ENCODE data around the gene LUZP2. TPM values are rescaled to one million over a fixed set of nuclear protein-coding genes. Genes with fewer than 3 reads are reported as not detected.
A peak's percentile ranks its signal among the peaks of the same experiment; 100 is the strongest.

LUZP2 gene
- total RNA-seq, 1 experiment from 2014 or later, result 0.11 TPM

DNA sequence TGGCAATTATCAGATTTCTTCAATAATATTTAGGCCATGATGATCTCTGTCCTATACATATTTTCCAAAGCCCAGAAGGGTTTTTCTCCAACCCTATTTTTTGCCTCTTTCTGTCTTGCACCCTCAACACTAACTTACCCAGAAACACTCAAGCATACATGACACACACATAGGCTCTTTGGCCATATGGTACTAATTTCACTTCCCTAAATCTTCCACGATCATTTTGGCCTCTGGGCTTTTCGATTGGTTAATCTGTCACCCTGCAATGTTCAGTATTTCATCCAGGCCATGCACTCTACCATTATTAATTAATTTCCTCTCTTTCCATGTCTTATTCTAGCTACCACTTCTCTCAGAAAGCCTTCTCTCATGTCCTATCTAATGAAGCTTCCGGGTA lies 59.8 kb downstream of the LUZP2 start:
- H3K9me3 ChIP-seq (ENCODE audit: low read length), result no peaks in the 10 kb centered on the region
- no peak overlapping the region for H3K9ac ChIP-seq (ENCODE audit: low read length)
- H3K27me3 ChIP-seq (ENCODE audit: low read length), result no peaks in the 10 kb centered on the region
- BruUV-seq (replicated peaks), result no TSS peak
- H3K27ac ChIP-seq (ENCODE audit: low read length), result no peak overlapping the region
- no peak overlapping the region for H3K4me3 ChIP-seq (ENCODE audit: low read length)
- no peaks in the 10 kb centered on the region for H3K36me3 ChIP-seq (ENCODE audit: low read depth, low read length)
- H4K20me1 ChIP-seq (ENCODE audit: low read length), result no peaks in the 10 kb centered on the region
- CTCF ChIA-PET, result no interaction called here
- H3K79me2 ChIP-seq (ENCODE audit: low read length), result no peaks in the 10 kb centered on the region
- ATAC-seq (no peak), DNase-seq (no peak)
- H3K9me2 ChIP-seq (replicated peaks; ENCODE audit: low read length), result no peaks in the 10 kb centered on the region
- no peaks in the 10 kb centered on the region for H3F3A ChIP-seq (ENCODE audit: low read length, unreplicated experiment)
- intact Hi-C loops (cut with micrococcal nuclease), result no loop called here
- H3K4me2 ChIP-seq (ENCODE audit: low read length), result no peak overlapping the region
- H3K4me1 ChIP-seq (ENCODE audit: insufficient read depth, low read length), result no peaks in the 10 kb centered on the region
- H2AFZ ChIP-seq (ENCODE audit: low read length), result no peak overlapping the region
- POLR2A ChIA-PET (ENCODE audit: unreplicated experiment), result no interaction called here
- TF ChIP-seq EZH2 (IDR thresholded peaks at IDR 0.05; ENCODE audit: low read length, unreplicated experiment) (no peak), EZH2phosphoT487 (IDR thresholded peaks at IDR 0.05; ENCODE audit: borderline replicate concordance, low read length) (no peak)
- TF ChIP-seq, protein P1, sequence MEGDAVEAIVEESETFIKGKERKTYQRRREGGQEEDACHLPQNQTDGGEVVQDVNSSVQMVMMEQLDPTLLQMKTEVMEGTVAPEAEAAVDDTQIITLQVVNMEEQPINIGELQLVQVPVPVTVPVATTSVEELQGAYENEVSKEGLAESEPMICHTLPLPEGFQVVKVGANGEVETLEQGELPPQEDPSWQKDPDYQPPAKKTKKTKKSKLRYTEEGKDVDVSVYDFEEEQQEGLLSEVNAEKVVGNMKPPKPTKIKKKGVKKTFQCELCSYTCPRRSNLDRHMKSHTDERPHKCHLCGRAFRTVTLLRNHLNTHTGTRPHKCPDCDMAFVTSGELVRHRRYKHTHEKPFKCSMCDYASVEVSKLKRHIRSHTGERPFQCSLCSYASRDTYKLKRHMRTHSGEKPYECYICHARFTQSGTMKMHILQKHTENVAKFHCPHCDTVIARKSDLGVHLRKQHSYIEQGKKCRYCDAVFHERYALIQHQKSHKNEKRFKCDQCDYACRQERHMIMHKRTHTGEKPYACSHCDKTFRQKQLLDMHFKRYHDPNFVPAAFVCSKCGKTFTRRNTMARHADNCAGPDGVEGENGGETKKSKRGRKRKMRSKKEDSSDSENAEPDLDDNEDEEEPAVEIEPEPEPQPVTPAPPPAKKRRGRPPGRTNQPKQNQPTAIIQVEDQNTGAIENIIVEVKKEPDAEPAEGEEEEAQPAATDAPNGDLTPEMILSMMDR (conservative IDR thresholded peaks at IDR 0.05; ENCODE audit: low read depth, low read length), result no peak

DNA sequence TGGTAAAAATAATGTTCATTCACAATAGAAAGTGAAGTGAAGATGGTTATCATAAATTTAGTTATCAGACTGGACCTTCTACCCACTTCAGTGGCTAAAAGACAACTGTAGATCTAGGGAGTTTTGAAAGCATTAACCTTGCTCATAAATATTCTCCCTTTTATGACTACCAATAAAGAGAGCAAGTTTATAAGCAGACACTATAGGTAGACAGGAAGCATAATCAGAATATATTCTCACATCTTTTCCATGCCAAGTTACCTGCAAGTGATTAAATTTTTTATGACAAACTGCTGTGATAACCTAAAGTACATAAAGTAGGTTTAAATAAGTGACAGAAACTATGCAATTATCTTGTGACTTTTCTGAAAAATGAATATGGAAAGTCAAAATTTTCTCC lies 62.5 kb downstream of the LUZP2 start:
- Histone ChIP-seq H3K27ac (ENCODE audit: low read length) (no peak overlapping the region), H3K79me2 (ENCODE audit: low read length) (no peaks in the 10 kb centered on the region), H3K36me3 (ENCODE audit: low read depth, low read length) (no peaks in the 10 kb centered on the region), H3K4me1 (ENCODE audit: insufficient read depth, low read length) (no peaks in the 10 kb centered on the region), H2AFZ (ENCODE audit: low read length) (no peak overlapping the region), H3K9me3 (ENCODE audit: low read length) (no peaks in the 10 kb centered on the region), H3F3A (ENCODE audit: low read length, unreplicated experiment) (no peaks in the 10 kb centered on the region), H3K9me2 (replicated peaks; ENCODE audit: low read length) (no peaks in the 10 kb centered on the region), H3K9ac (ENCODE audit: low read length) (no peak overlapping the region), H4K20me1 (ENCODE audit: low read length) (no peaks in the 10 kb centered on the region), H3K27me3 (ENCODE audit: low read length) (no peaks in the 10 kb centered on the region), H3K4me2 (ENCODE audit: low read length) (no peak overlapping the region), H3K4me3 (ENCODE audit: low read length) (no peak overlapping the region)
- intact Hi-C loops (cut with micrococcal nuclease), result no loop called here
- CTCF ChIA-PET, result no interaction called here
- TF ChIP-seq EZH2 (IDR thresholded peaks at IDR 0.05; ENCODE audit: low read length, unreplicated experiment) (no peak), EZH2phosphoT487 (IDR thresholded peaks at IDR 0.05; ENCODE audit: borderline replicate concordance, low read length) (no peak)
- TF ChIP-seq, protein P1 (conservative IDR thresholded peaks at IDR 0.05; ENCODE audit: low read depth, low read length), result no peak
- ATAC-seq, result no peak
- DNase-seq, result no peak
- POLR2A ChIA-PET (ENCODE audit: unreplicated experiment), result no interaction called here
- BruUV-seq (replicated peaks), result no TSS peak

DNA sequence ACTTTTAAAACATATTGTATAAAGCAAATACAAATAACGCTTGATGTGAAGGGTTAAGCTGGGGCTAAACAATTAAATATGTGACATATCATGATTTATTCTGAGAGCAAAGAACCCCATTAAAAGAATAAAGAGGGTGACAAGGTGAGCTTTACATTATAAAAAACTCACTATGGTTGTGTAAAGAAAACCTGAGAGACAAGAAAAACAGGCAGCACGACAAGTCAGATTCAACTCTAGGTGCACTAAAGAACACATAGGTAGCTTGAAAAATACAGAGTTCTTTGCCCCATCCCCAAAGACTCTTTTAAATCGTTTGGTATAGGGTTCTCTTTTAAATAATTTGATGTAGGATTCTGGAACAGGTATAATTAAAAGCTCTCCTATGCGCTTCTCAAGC lies 63.5 kb downstream of the LUZP2 start:
- ATAC-seq, result no peak
- Histone ChIP-seq H4K20me1 (ENCODE audit: low read length) (no peaks in the 10 kb centered on the region), H3K9me2 (replicated peaks; ENCODE audit: low read length) (no peaks in the 10 kb centered on the region), H3K9ac (ENCODE audit: low read length) (no peak overlapping the region), H3K4me1 (ENCODE audit: insufficient read depth, low read length) (no peaks in the 10 kb centered on the region), H3K4me3 (ENCODE audit: low read length) (no peak overlapping the region), H3K79me2 (ENCODE audit: low read length) (no peaks in the 10 kb centered on the region), H3K27ac (ENCODE audit: low read length) (no peak overlapping the region), H3K4me2 (ENCODE audit: low read length) (no peak overlapping the region), H3F3A (ENCODE audit: low read length, unreplicated experiment) (no peaks in the 10 kb centered on the region), H3K9me3 (ENCODE audit: low read length) (no peaks in the 10 kb centered on the region), H3K27me3 (ENCODE audit: low read length) (no peaks in the 10 kb centered on the region), H3K36me3 (ENCODE audit: low read depth, low read length) (no peaks in the 10 kb centered on the region), H2AFZ (ENCODE audit: low read length) (no peak overlapping the region)
- no TSS peak for BruUV-seq (replicated peaks)
- POLR2A ChIA-PET (ENCODE audit: unreplicated experiment), result interaction anchor here (0.7 kb wide), 1 partner anchor 378 kb away, joined by 3 read pairs; no protein-coding TSS in a partner anchor
- CTCF ChIA-PET, result no interaction called here
- DNase-seq, result peak; percentile 11
- TF ChIP-seq, protein P1 (conservative IDR thresholded peaks at IDR 0.05; ENCODE audit: low read depth, low read length), result no peak
- no peak for TF ChIP-seq EZH2 (IDR thresholded peaks at IDR 0.05; ENCODE audit: low read length, unreplicated experiment)
- TF ChIP-seq EZH2phosphoT487 (IDR thresholded peaks at IDR 0.05; ENCODE audit: borderline replicate concordance, low read length), result no peak
- intact Hi-C loops (cut with micrococcal nuclease), result no loop called here

All from PC-3 (cell line).